ENCODE measurements around the gene RASA4B. TPM values are rescaled to one million over a fixed set of nuclear protein-coding genes. Genes with fewer than 3 reads are reported as not detected.

Gene RASA4B
- total and polyA plus RNA-seq, 8 donors: 8.6 to 35.9 (median 16.8) TPM

DNA sequence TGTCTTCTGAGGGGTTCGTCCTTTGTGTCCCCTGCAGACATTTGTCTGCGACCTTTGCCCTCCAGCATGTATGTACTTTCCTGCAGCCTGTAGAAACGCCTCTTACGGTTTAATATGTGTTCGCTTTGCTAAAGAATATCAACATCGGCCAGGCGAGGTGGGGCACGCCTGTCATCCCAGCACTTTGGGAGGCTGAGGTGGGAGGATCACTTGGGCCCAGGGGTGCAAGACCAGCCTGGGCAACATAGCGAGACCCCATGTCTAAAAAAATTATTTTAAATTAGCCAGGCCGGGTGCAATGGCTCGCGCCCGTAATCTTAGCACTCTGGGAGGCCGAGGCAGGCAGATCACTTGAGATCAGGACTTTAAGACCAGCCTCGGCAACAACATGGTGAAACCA lies 68.4 kb downstream of the RASA4B start:
- no peak overlapping the region for H3K4me3 ChIP-seq
- H3K27me3 ChIP-seq: no peaks in the 10 kb centered on the region
- peaks cover 0 to 5% (median 0%) of the 10 kb centered on the region in 4 donors for H3K4me1 ChIP-seq
- H3K27ac ChIP-seq: no peak overlapping the region
- 94 to 97% (median 95%) methylated on average over 12 to 15 of the region's 15 CpGs for WGBS, 5 donors
- H3K9me3 ChIP-seq: no peaks in the 10 kb centered on the region
- no peak for DNase-seq
- TF ChIP-seq POLR2A (IDR thresholded peaks at IDR 0.05): no peak
- no peak for TF ChIP-seq POLR2AphosphoS5 (IDR thresholded peaks at IDR 0.05)
- TF ChIP-seq EP300 (IDR thresholded peaks at IDR 0.05): no peak
- TF ChIP-seq, protein P1, sequence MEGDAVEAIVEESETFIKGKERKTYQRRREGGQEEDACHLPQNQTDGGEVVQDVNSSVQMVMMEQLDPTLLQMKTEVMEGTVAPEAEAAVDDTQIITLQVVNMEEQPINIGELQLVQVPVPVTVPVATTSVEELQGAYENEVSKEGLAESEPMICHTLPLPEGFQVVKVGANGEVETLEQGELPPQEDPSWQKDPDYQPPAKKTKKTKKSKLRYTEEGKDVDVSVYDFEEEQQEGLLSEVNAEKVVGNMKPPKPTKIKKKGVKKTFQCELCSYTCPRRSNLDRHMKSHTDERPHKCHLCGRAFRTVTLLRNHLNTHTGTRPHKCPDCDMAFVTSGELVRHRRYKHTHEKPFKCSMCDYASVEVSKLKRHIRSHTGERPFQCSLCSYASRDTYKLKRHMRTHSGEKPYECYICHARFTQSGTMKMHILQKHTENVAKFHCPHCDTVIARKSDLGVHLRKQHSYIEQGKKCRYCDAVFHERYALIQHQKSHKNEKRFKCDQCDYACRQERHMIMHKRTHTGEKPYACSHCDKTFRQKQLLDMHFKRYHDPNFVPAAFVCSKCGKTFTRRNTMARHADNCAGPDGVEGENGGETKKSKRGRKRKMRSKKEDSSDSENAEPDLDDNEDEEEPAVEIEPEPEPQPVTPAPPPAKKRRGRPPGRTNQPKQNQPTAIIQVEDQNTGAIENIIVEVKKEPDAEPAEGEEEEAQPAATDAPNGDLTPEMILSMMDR (IDR thresholded peaks at IDR 0.05): no peak
- peaks cover 8 to 37% (median 33%) of the 10 kb centered on the region in 4 donors for H3K36me3 ChIP-seq
- intact Hi-C loops (cut with DNase I; ENCODE audit: low total_unique reads): no loop called here

DNA sequence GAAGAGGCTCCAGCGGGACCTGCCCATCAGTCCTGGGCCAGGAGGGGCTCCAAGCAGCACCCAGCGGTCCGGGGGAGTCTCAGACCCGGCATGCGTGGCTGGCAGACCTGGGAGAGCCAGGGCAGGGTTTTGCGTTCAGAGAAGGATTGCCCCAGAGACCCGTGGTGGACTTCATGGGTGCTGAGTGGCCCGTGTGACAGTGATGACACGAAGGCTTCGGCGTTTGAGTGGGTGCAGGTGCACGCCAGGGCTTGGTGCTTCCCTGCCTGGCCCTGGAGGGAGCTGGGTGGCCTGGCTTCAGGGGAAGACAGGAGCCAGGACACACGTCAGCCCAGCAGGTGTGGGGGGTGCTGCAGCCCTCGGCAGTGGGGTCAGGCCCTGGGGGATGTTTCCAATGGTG lies 70.3 kb downstream of the RASA4B start:
- Histone ChIP-seq H3K4me3 (no peak overlapping the region), H3K9me3 (no peaks in the 10 kb centered on the region), H3K36me3 (peaks cover 8 to 40% (median 35%) of the 10 kb centered on the region in 4 donors), H3K4me1 (peaks cover 0 to 5% (median 0%) of the 10 kb centered on the region in 4 donors), H3K27ac (no peak overlapping the region), H3K27me3 (no peaks in the 10 kb centered on the region)
- intact Hi-C loops (cut with DNase I; ENCODE audit: low total_unique reads): no loop called here
- WGBS, 5 donors: 86 to 96% (median 93%) methylated on average over 9 to 14 of the region's 14 CpGs
- DNase-seq: no peak
- TF ChIP-seq POLR2A (IDR thresholded peaks at IDR 0.05) (no peak), EP300 (IDR thresholded peaks at IDR 0.05) (no peak), POLR2AphosphoS5 (IDR thresholded peaks at IDR 0.05) (no peak)
- TF ChIP-seq, protein P1 (IDR thresholded peaks at IDR 0.05): no peak

DNA sequence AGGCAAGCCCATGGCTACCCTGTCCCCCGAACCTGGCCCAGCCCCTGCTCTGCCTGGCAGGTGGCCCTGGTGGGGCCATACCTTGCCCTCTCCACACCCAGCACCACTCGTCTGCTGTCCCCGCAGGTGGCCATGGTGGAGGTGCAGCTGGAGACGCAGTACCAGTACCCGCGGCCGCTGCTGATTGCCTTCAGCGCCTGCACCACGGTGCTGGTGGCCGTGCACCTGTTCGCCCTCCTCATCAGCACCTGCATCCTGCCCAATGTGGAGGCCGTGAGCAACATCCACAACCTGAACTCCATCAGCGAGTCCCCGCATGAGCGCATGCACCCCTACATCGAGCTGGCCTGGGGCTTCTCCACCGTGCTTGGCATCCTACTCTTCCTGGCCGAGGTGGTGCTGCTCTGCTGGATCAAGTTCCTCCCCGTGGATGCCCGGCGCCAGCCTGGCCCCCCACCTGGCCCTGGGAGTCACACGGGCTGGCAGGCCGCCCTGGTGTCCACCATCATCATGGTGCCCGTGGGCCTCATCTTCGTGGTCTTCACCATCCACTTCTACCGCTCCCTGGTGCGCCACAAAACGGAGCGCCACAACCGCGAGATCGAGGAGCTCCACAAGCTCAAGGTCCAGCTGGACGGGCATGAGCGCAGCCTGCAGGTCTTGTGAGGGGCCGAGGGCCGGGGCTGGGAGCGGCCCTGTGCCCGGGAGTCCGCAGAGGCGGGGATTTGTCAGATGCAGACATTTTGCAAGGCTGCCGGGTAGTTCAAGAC lies 71.0 kb downstream of the RASA4B start:
- no peaks in the 10 kb centered on the region for H3K27me3 ChIP-seq
- WGBS, 5 donors: 92 to 97% (median 95%) methylated on average over 28 to 41 of the region's 41 CpGs
- H3K4me1 ChIP-seq: peaks cover 0 to 3% (median 0%) of the 10 kb centered on the region in 4 donors
- peaks cover 8 to 47% (median 43%) of the 10 kb centered on the region in 4 donors for H3K36me3 ChIP-seq
- H3K4me3 ChIP-seq: no peak overlapping the region
- intact Hi-C loops (cut with DNase I; ENCODE audit: low total_unique reads): no loop called here
- no peaks in the 10 kb centered on the region for H3K9me3 ChIP-seq
- TF ChIP-seq POLR2A (IDR thresholded peaks at IDR 0.05): no peak
- TF ChIP-seq EP300 (IDR thresholded peaks at IDR 0.05): no peak
- no peak for TF ChIP-seq POLR2AphosphoS5 (IDR thresholded peaks at IDR 0.05)
- TF ChIP-seq, protein P1 (IDR thresholded peaks at IDR 0.05): no peak
- no peak for DNase-seq
- H3K27ac ChIP-seq: no peak overlapping the region

DNA sequence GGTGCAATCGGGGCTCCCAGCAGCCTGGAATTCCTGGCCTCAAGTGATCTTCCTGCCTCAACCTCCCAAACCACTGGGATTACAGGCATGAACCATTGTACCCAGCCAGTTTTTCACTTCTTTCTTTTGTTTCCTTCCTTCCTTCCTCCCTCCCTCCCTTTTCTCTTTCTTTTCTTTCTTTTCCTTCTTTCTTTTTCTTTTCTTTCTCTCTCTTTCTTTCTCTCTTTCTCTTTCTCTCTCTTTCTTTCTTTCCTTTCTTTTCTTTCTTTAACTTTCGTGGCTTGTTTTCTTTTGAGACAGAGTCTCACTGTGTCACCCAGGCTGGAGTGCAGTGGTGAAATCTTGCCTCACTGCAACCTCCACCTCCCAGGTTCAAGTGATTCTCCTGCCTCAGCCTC lies 71.9 kb downstream of the RASA4B start:
- H3K27me3 ChIP-seq: no peaks in the 10 kb centered on the region
- peak overlapping the region in 1 of 5 donors; percentile 16 for H3K27ac ChIP-seq
- TF ChIP-seq POLR2A (IDR thresholded peaks at IDR 0.05) (no peak), POLR2AphosphoS5 (IDR thresholded peaks at IDR 0.05) (no peak), EP300 (IDR thresholded peaks at IDR 0.05) (no peak)
- TF ChIP-seq, protein P1 (IDR thresholded peaks at IDR 0.05): no peak
- no peaks in the 10 kb centered on the region for H3K9me3 ChIP-seq
- H3K36me3 ChIP-seq: peaks cover 8 to 50% (median 46%) of the 10 kb centered on the region in 4 donors
- H3K4me3 ChIP-seq: no peak overlapping the region
- H3K4me1 ChIP-seq: no peaks in the 10 kb centered on the region
- intact Hi-C loops (cut with DNase I; ENCODE audit: low total_unique reads): no loop called here
- WGBS, 5 donors: 46 to 94% (median 71%) methylated on average over 2 of the region's 2 CpGs
- no peak for DNase-seq

Data from stomach (tissue), 9 donors.